Measurements from ENCODE around the gene CDH12.

The CDH12 gene

GRCh38 chr5:22757776-22758175 lies 95.4 kb downstream of the CDH12 start:
- no peak for DNase-seq

- no peak for DNase-seq
These were observed 99.0 kb downstream of the CDH12 start for GRCh38 chr5:22754155-22754554.

DNA sequence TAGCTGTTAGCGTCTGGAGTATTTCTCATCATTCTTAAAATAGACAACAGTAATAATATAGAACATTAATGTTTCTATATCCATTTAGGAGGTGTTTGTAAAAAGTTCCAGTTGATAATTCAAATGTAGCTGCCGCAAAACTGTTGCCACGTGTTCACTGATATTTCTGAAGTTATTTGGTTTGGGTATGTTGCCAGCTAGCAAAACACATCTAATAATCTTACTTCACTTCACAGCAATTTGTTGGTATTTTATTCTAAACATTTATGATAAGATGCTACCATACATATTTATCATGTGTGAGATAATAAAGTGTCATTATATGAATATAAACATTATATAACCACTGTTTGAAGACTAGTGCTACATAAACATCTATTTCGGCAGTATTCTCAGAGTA lies 101.6 kb downstream of the CDH12 start:
- DNase-seq = no peak

DNA sequence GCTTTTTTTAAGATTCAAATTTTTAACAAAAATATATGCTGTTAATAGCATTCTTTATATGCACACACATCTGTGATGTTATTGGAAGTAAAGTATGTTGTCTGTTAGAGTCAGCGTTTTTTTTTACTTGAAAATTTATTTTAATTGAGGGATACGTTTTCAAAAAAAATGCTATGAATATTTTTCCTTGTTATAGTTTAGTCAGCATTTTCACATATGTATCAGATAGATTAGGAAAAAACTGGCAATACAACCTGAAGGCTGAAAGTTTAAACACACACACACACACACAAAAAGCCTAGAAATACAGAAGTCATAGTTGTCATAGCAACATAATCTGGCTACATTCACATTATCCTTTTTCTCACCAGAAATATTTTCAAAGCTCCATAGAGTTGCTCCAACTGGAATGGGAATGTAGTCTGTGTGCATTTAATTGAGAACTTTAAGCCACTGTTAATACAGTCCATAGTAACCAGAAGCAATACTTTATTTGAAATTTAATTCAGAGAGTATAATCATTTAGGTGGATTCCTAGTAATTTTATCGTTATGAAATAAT lies 116.6 kb downstream of the CDH12 start:
- DNase-seq = no peak

- no peak for DNase-seq
These were observed 118.2 kb downstream of the CDH12 start for GRCh38 chr5:22734907-22735306.

- no peak for DNase-seq
These were observed 124.5 kb downstream of the CDH12 start for GRCh38 chr5:22728610-22729009.

- no peak for DNase-seq
These were observed 130.7 kb downstream of the CDH12 start for GRCh38 chr5:22722491-22722890.

DNA sequence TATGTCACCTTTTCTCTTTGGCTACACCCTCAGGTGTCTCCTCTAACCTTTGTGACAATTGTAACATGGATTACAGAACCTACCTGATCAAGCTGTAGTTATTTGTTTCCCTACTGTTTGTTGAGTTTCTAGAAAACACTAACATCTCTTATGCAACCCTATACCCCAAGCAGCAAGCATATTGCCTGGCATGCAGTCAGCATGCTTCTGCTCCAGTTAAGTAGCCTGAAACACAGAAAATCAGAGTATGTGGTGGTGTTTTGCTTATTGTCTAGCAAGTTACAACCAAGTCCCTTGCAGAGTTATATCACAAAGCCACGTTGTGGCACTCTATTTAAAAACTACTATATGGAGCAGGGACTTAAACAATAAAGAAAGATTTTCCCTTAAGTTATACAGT lies 131.1 kb downstream of the CDH12 start:
- no peak for DNase-seq

- DNase-seq = no peak
These were observed 133.3 kb downstream of the CDH12 start for GRCh38 chr5:22719842-22720241.

DNA sequence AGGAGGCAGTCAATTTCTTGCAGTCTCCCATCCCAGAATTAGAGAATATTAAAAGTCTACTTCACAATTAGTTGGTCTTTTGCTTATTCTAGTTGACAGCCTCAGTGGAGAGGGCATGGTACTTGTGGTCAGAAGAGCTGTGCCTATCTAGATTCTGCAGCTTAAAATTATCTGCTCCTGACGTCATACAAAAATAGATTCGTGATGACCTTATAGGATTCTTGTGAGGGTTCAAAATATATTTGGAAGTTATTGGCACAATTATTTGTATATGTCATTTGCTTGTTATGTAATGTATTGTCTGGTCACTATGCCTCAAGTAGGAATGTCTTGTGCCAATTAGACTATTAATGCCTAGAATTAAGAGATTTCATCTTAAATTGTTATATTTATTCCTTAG lies 142.5 kb downstream of the CDH12 start:
- no peak for DNase-seq

- no peak for DNase-seq
These were observed 143.4 kb downstream of the CDH12 start for GRCh38 chr5:22709743-22710142.

DNA sequence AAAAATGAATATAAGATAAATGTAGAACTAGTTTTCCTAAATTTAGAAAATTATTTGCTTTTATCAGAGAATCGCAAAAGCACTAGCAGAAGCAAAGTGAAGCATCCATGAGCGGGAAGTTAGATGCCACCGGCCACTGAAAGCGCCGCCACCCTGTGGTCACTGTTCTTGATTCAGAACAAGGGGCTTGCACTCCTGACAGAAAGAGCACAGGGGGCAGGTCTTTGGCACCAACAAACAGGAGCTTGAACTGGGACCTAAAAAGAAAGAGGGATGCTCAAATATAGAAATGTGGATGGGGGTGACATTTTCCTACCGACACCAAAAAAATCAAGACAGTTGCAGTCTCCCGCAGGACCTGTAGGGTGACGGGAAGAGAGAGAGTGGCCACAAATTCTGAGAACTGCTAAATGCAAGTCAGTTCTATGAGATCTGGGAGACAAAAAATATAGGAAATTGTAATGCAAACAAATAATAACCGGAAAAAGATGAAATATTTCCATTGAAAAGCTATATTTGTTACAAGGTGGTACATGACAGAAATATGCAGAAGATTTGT lies 144.3 kb downstream of the CDH12 start:
- DNase-seq = no peak

DNA sequence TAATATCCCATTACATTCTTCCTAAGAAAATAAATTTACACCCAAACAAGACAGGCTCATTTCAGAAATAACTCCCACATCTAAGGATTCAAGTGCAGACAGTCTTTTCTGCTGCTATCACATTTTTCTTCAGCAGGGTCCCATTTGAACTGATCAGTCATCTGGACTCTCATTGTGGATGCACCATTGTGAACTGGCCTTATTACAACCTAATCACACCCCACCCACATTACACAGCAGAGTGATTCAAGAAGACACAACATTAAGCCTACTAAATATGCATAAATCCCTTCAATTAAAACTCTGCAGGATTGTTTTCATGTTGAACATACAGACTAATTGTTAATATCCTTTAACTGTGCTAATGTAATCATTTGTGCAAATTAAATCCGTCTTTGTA lies 146.2 kb downstream of the CDH12 start:
- no peak for DNase-seq

- no peak for DNase-seq
These were observed 153.8 kb downstream of the CDH12 start for GRCh38 chr5:22699319-22699718.

DNA sequence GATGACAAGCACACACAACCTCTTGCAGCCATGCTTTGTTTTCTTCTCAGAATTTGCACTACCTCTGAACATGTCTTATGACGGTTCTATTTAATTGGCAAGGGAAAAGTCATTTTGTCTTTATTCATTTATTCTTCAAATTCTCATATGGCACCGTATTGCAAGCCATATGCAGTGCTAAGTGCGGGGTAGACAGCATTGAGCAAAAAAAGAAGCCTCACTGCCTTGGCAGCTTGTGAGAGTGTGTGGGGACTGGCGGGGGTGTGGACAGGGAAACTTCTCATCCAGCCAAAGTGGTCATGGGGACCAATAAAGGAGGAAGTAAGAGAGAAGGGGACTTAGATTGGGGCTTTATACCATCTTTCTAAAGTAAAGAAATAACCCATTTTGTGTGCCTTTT lies 160.0 kb downstream of the CDH12 start:
- DNase-seq = no peak

DNA sequence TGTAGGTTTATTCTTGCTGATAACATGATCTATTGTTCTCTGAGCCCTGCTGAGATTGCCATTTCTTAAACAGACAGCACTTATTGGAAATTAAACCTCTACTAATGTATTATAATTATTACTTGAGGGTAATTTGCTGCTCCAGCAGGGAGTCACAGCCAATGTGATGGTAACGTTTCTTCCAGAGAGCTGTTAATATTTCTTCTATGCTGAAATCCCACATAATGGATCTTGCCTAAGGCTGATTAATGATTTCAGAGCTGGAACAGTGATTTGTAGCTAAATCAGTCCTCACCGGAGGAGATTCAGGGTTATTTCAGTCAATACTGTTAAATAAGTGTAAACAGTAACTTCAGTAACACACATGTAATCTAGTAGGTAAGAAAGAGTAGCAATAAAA lies 170.1 kb downstream of the CDH12 start:
- no peak for DNase-seq

- DNase-seq = no peak
These were observed 174.3 kb downstream of the CDH12 start for GRCh38 chr5:22678886-22679285.

GRCh38 chr5:22673131-22673530 lies 180.0 kb downstream of the CDH12 start:
- no peak for DNase-seq

GRCh38 chr5:22669345-22669744 lies 183.8 kb downstream of the CDH12 start:
- DNase-seq = no peak

- DNase-seq = no peak
These were observed 187.3 kb downstream of the CDH12 start for GRCh38 chr5:22665801-22666200.

GRCh38 chr5:22663134-22663533 lies 190.0 kb downstream of the CDH12 start:
- no peak for DNase-seq

DNA sequence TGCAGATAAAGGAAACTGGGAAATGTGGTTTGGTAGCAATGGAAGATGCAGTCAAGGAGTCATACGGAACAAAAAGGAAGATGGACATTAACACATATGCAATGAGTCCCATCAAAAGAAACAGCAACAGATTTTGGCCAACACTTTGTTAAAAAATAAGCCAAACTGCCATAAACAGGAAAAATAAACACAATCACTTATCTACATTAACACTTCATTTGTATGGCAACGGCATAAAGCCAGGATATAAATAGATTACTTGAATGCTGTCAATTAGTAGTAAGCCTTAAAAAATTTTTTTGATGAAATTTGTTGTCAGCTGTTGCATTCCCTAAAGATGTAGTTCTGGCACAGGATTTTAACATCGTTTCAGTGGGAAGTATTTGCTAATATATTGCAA lies 190.8 kb downstream of the CDH12 start:
- no peak for DNase-seq

DNA sequence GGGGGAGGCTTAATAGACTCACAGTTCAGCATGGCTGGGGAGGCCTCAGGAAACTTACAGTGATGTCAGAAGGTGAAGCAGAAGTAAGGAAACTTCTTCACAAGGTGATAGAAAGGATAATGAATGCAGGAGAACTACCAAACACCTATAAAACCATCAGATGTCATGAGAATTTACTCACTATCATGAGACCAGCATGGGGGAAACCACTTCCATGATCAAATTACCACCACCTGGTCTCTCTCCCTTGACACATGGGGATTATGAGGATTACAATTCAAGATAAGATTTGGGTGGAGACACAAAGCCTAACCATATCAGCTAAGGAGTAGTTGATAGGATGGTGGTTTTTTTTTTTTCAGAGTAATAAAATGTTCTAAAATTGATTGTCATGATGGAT lies 201.8 kb downstream of the CDH12 start:
- DNase-seq = no peak

DNA sequence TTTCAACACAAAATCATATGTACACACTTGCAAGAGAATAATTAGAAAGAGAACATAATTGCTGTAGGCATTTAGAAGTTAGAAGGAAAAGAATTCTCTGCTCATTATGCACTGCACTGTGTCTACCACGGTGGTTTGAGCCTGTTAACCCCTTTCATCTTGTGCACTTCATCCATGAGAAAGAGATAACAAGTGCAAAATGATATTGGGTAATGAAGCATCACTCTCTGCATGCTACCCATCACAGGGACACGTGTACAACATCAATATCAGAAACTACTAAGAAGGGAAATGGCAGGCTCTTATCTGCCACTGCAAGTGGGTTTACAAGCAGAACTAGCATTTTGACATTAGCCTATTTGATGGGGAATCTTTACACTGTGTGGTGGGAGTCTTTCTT lies 202.6 kb downstream of the CDH12 start:
- no peak for DNase-seq

DNA sequence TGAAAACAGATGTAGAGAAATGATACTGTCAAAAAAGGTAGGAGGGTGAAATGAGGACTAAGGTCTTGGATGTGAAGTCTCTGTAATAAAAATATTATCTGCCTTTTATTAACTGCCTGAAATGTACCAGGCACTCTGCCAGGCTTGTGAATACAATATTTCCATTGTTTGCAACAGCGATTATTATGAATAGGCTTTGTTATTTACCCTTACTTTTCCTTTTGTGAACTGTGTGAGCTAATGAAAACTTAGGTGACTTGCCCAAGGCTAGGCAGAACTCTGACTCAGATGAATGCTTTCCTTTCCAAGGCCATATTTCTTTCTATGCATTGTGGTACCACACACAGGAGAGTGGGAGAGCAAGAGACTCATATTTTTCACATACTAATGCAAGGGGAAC lies 204.1 kb downstream of the CDH12 start:
- DNase-seq = no peak

GRCh38 chr5:22644859-22645258 lies 208.3 kb downstream of the CDH12 start:
- no peak for DNase-seq
